WTC11 (cell line): Measurements from ENCODE around the gene SYT7.

Experiments used
- CTCF ChIP-seq: fragments of 200-600 bp; IDR thresholded peaks from 2 replicates; pipeline ENCODE4 v1.8.0; 2022; ENCODE audit warnings: antibody characterized with exemption
- ESRRA ChIP-seq: sonication (generic); formaldehyde crosslinking; IDR thresholded peaks from 2 replicates; pipeline ENCODE4 v1.8.1; 2022; ENCODE audit warnings: mild to moderate bottlenecking, missing genetic modification reagents, borderline replicate concordance
- MAX ChIP-seq: sonication (generic); formaldehyde crosslinking; IDR thresholded peaks from 2 replicates; pipeline ENCODE4 v1.8.0; 2022; ENCODE audit warnings: mild to moderate bottlenecking, missing genetic modification reagents
- NR2C2 ChIP-seq: sonication (generic); formaldehyde crosslinking; IDR thresholded peaks from 2 replicates; pipeline ENCODE4 v1.8.0; 2022; ENCODE audit warnings: mild to moderate bottlenecking, missing genetic modification reagents
- SP1 ChIP-seq: sonication (generic); formaldehyde crosslinking; conservative IDR thresholded peaks from 2 replicates; pipeline ENCODE4 v1.8.1; 2022; ENCODE audit warnings: missing genetic modification reagents
- TCF7 ChIP-seq: sonication (generic); formaldehyde crosslinking; IDR thresholded peaks from 2 replicates; pipeline ENCODE4 v1.8.0; 2022; ENCODE audit warnings: mild to moderate bottlenecking, low read depth, missing genetic modification reagents, moderate library complexity
- USF1 ChIP-seq: sonication (generic); formaldehyde crosslinking; IDR thresholded peaks from 2 replicates; pipeline ENCODE4 v1.8.0; 2022; ENCODE audit warnings: mild to moderate bottlenecking, missing genetic modification reagents
- USF2 ChIP-seq: sonication (generic); formaldehyde crosslinking; IDR thresholded peaks from 2 replicates; pipeline ENCODE4 v1.8.1; 2023; ENCODE audit warnings: mild to moderate bottlenecking, missing genetic modification reagents, moderate library complexity
- ZNF512 ChIP-seq: sonication (generic); formaldehyde crosslinking; IDR thresholded peaks from 2 replicates; pipeline ENCODE4 v1.8.1; 2022; ENCODE audit warnings: missing genetic modification reagents, borderline replicate concordance
- ZSCAN18 ChIP-seq: fragments of 250-450 bp; sonication (Bioruptor Pico); IDR thresholded peaks from 2 replicates; pipeline ENCODE4 v2.1.2; 2022; ENCODE audit warnings: mild to moderate bottlenecking, moderate library complexity

GRCh38 chr11:61518032-61518795 lies 62.7 kb downstream of the SYT7 start:
- no peak for TF ChIP-seq MAX (CRISPR knock-in tag)
- TF ChIP-seq CTCF, result no peak
- no peak for TF ChIP-seq SP1 (CRISPR knock-in tag)
- TF ChIP-seq TCF7, result no peak
- TF ChIP-seq ZNF512, result no peak
- TF ChIP-seq USF2, result no peak
- TF ChIP-seq NR2C2 (CRISPR knock-in tag), result no peak
- TF ChIP-seq ESRRA, result no peak
- TF ChIP-seq ZSCAN18 (CRISPR knock-in tag), result no peak
- no peak for TF ChIP-seq USF1 (CRISPR knock-in tag)
